Measurements from ENCODE around the gene ETV3L. TPM values are rescaled to one million over a fixed set of nuclear protein-coding genes. Genes with fewer than 3 reads are reported as not detected.

ETV3L gene
- total RNA-seq, 1 experiment from 2014 or later, result 0.13 TPM

GRCh38 chr1:157043685-157044084 is 55.9 kb downstream of the ETV3L start:
- Mint-ChIP-seq H3K9me3 (no peaks in the 10 kb centered on the region), H3K4me3 (peak overlapping the region; percentile 87), H3K27me3 (ENCODE audit: low read depth) (no peaks in the 10 kb centered on the region), H3K27ac (no peak overlapping the region), H3K36me3 (peaks cover 3% of the 10 kb centered on the region; the same call in 1 of the 2 replicates), H3K4me1 (peaks cover 63% of the 10 kb centered on the region)
- ChIA-PET CTCF (interaction anchor here (1.1 to 1.8 kb wide), 4 partner anchors 31 to 112 kb away, joined by 3 to 8 read pairs (median 6); no protein-coding TSS in a partner anchor), POLR2A (interaction anchor here (0.5 kb wide), 1 partner anchor 43 kb away, joined by 3 read pairs; no protein-coding TSS in a partner anchor)
- ATAC-seq, result no peak
- DNase-seq (ENCODE audit: low spot score), result no peak
- TF ChIP-seq RELA (CRISPR knock-in tag; IDR thresholded peaks at IDR 0.05; ENCODE audit: borderline replicate concordance) (no peak), NR1H2 (CRISPR knock-in tag; IDR thresholded peaks at IDR 0.05) (no peak)

GRCh38 chr1:157042846-157043245 is 56.8 kb downstream of the ETV3L start:
- Mint-ChIP-seq H3K27ac (0 out of 2 replicates have a peak overlapping the region, but pooled peaks have one; percentile 9), H3K9me3 (no peaks in the 10 kb centered on the region), H3K4me1 (peaks cover 55% of the 10 kb centered on the region), H3K36me3 (peaks cover 3% of the 10 kb centered on the region; the same call in 1 of the 2 replicates), H3K27me3 (ENCODE audit: low read depth) (no peaks in the 10 kb centered on the region), H3K4me3 (peak overlapping the region; percentile 87)
- ATAC-seq (no peak), DNase-seq (ENCODE audit: low spot score) (no peak)
- ChIA-PET POLR2A (no interaction called here), CTCF (no interaction called here)
- TF ChIP-seq, protein P1, sequence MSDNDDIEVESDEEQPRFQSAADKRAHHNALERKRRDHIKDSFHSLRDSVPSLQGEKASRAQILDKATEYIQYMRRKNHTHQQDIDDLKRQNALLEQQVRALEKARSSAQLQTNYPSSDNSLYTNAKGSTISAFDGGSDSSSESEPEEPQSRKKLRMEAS (CRISPR knock-in tag; IDR thresholded peaks at IDR 0.05), result no peak
- TF ChIP-seq NFATC4 (CRISPR knock-in tag; IDR thresholded peaks at IDR 0.05) (no peak), TP53 (CRISPR knock-in tag; IDR thresholded peaks at IDR 0.05) (no peak), RORB (CRISPR knock-in tag; IDR thresholded peaks at IDR 0.05) (no peak), TCF7 (CRISPR knock-in tag; IDR thresholded peaks at IDR 0.05; ENCODE audit: low read depth) (no peak), PREB (CRISPR knock-in tag; IDR thresholded peaks at IDR 0.05; ENCODE audit: borderline replicate concordance) (no peak), USF2 (CRISPR knock-in tag; IDR thresholded peaks at IDR 0.05) (no peak), NR3C1 (CRISPR knock-in tag; conservative IDR thresholded peaks at IDR 0.05; ENCODE audit: low read depth) (no peak), ATF2 (CRISPR knock-in tag; IDR thresholded peaks at IDR 0.05; ENCODE audit: borderline replicate concordance, low read depth) (no peak), ZNF532 (CRISPR knock-in tag; IDR thresholded peaks at IDR 0.05; ENCODE audit: borderline replicate concordance) (no peak), SMAD3 (CRISPR knock-in tag; IDR thresholded peaks at IDR 0.05; ENCODE audit: borderline replicate concordance) (no peak), ZSCAN18 (CRISPR knock-in tag; IDR thresholded peaks at IDR 0.05) (no peak), TEAD4 (CRISPR knock-in tag; IDR thresholded peaks at IDR 0.05) (no peak), SOX15 (CRISPR knock-in tag; IDR thresholded peaks at IDR 0.05) (no peak)
- TF ChIP-seq, protein P2, sequence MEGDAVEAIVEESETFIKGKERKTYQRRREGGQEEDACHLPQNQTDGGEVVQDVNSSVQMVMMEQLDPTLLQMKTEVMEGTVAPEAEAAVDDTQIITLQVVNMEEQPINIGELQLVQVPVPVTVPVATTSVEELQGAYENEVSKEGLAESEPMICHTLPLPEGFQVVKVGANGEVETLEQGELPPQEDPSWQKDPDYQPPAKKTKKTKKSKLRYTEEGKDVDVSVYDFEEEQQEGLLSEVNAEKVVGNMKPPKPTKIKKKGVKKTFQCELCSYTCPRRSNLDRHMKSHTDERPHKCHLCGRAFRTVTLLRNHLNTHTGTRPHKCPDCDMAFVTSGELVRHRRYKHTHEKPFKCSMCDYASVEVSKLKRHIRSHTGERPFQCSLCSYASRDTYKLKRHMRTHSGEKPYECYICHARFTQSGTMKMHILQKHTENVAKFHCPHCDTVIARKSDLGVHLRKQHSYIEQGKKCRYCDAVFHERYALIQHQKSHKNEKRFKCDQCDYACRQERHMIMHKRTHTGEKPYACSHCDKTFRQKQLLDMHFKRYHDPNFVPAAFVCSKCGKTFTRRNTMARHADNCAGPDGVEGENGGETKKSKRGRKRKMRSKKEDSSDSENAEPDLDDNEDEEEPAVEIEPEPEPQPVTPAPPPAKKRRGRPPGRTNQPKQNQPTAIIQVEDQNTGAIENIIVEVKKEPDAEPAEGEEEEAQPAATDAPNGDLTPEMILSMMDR (IDR thresholded peaks at IDR 0.05), result no peak
- TF ChIP-seq, protein P3, sequence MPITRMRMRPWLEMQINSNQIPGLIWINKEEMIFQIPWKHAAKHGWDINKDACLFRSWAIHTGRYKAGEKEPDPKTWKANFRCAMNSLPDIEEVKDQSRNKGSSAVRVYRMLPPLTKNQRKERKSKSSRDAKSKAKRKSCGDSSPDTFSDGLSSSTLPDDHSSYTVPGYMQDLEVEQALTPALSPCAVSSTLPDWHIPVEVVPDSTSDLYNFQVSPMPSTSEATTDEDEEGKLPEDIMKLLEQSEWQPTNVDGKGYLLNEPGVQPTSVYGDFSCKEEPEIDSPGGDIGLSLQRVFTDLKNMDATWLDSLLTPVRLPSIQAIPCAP (CRISPR knock-in tag; IDR thresholded peaks at IDR 0.05), result no peak
- TF ChIP-seq, protein P4, sequence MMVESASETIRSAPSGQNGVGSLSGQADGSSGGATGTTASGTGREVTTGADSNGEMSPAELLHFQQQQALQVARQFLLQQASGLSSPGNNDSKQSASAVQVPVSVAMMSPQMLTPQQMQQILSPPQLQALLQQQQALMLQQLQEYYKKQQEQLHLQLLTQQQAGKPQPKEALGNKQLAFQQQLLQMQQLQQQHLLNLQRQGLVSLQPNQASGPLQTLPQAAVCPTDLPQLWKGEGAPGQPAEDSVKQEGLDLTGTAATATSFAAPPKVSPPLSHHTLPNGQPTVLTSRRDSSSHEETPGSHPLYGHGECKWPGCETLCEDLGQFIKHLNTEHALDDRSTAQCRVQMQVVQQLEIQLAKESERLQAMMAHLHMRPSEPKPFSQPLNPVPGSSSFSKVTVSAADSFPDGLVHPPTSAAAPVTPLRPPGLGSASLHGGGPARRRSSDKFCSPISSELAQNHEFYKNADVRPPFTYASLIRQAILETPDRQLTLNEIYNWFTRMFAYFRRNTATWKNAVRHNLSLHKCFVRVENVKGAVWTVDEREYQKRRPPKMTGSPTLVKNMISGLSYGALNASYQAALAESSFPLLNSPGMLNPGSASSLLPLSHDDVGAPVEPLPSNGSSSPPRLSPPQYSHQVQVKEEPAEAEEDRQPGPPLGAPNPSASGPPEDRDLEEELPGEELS (CRISPR knock-in tag; IDR thresholded peaks at IDR 0.05), result no peak
